Measurements from ENCODE around the gene TMEM132D. TPM values are rescaled to one million over a fixed set of nuclear protein-coding genes. Genes with fewer than 3 reads are reported as not detected.

Gene TMEM132D
- total and polyA plus RNA-seq, 2 donors (not counting 3 experiments of a cell fraction or from before 2014, with no cell fraction given), result not detected

DNA sequence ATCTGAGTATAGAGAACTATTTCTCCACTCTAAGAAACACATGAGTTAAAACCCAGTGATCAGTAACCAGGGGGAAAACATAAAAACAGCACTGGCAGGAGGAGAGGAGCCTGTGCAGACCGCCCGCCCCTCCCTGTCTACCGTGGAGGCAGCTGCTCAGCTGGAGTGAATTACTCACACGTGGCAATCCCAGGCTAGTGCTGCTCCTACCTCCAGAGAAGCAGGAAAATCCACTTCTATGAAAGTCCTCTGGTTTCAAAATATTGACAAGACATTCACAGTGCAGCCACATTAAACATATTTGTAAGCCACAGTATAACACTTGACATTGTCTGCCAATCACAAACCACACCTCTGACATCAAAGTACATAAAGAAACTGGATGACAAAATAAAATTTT lies 16.7 kb downstream of the TMEM132D start:
- Histone ChIP-seq H3K9me3 (replicated peaks; ENCODE audit: control insufficient read depth, insufficient read depth, low read length) (peaks cover 4% of the 10 kb centered on the region), H3K4me3 (replicated peaks in 1 of 3; ENCODE audit: insufficient read depth in 1 of 3, low read depth in 1 of 3, low read length in 3 of 3) (no peak overlapping the region), H3K9ac (replicated peaks; ENCODE audit: extremely low read depth, insufficient read depth, low read length) (no peak overlapping the region), H3K27ac (ENCODE audit: insufficient read depth, low read depth, low read length) (no peak overlapping the region), H3K4me1 (ENCODE audit: control insufficient read depth, extremely low read depth, insufficient read depth, low read length) (no peaks in the 10 kb centered on the region), H3K9me1 (replicated peaks; ENCODE audit: control insufficient read depth, extremely low read depth, insufficient read depth, low read length) (no peaks in the 10 kb centered on the region), H4K20me1 (replicated peaks; ENCODE audit: control insufficient read depth, extremely low read depth, insufficient read depth, low read length) (no peaks in the 10 kb centered on the region), H3K27me3 (ENCODE audit: control insufficient read depth in 2 of 2, insufficient read depth in 2 of 2, low read length in 2 of 2) (no peaks in the 10 kb centered on the region), H3K36me3 (ENCODE audit: control insufficient read depth in 2 of 2, extremely low read depth in 1 of 2, insufficient read depth in 2 of 2, low read length in 2 of 2) (no peaks in the 10 kb centered on the region), H2AFZ (ENCODE audit: low read depth, low read length) (no peak overlapping the region), H3K4me2 (ENCODE audit: insufficient read depth, low read length) (no peak overlapping the region), H3K79me2 (ENCODE audit: control insufficient read depth, insufficient read depth, low read length) (no peaks in the 10 kb centered on the region)
- TF ChIP-seq, protein P1, sequence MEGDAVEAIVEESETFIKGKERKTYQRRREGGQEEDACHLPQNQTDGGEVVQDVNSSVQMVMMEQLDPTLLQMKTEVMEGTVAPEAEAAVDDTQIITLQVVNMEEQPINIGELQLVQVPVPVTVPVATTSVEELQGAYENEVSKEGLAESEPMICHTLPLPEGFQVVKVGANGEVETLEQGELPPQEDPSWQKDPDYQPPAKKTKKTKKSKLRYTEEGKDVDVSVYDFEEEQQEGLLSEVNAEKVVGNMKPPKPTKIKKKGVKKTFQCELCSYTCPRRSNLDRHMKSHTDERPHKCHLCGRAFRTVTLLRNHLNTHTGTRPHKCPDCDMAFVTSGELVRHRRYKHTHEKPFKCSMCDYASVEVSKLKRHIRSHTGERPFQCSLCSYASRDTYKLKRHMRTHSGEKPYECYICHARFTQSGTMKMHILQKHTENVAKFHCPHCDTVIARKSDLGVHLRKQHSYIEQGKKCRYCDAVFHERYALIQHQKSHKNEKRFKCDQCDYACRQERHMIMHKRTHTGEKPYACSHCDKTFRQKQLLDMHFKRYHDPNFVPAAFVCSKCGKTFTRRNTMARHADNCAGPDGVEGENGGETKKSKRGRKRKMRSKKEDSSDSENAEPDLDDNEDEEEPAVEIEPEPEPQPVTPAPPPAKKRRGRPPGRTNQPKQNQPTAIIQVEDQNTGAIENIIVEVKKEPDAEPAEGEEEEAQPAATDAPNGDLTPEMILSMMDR (IDR thresholded peaks at IDR 0.05; ENCODE audit: extremely low read depth in 1 of 2, insufficient read depth in 1 of 2, low read depth in 1 of 2, low read length in 2 of 2), result no peak
- TF ChIP-seq GATA2 (IDR thresholded peaks at IDR 0.05; ENCODE audit: insufficient read depth, insufficient read length, low read depth, low read length) (no peak), POLR2A (IDR thresholded peaks at IDR 0.05; ENCODE audit: low read depth, low read length) (no peak), EZH2 (IDR thresholded peaks at IDR 0.05; ENCODE audit: borderline replicate concordance, low read depth, low read length, severe bottlenecking) (no peak), POLR2AphosphoS5 (IDR thresholded peaks at IDR 0.05; ENCODE audit: insufficient read depth, low read depth, low read length) (no peak), JUN (IDR thresholded peaks at IDR 0.05; ENCODE audit: borderline replicate concordance, insufficient read depth, insufficient read length, low read depth) (no peak), MYC (IDR thresholded peaks at IDR 0.05; ENCODE audit: low read depth, low read length) (no peak), FOS (IDR thresholded peaks at IDR 0.05; ENCODE audit: borderline replicate concordance, insufficient read depth, low read length) (no peak)
- TF ChIP-seq, protein P2, sequence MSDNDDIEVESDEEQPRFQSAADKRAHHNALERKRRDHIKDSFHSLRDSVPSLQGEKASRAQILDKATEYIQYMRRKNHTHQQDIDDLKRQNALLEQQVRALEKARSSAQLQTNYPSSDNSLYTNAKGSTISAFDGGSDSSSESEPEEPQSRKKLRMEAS (IDR thresholded peaks at IDR 0.05; ENCODE audit: insufficient read depth, insufficient read length), result no peak
- FAIRE-seq (no peak), DNase-seq (ENCODE audit: low read depth, low spot score) (no peak)
- ChIA-PET CTCF (no interaction called here), POLR2A (no interaction called here)
- BruUV-seq (replicated peaks), result no TSS peak
- intact Hi-C loops (cut with micrococcal nuclease), result no loop called here
- dilution Hi-C loops (cut with MboI; ENCODE audit: extremely low pct_ligation_motif_present, low sequenced_read_pairs), result no loop called here
